HG03097 (cell line): Measurements from ENCODE around the gene MACROH2A1.

Source experiments
- ATAC-seq: cut with Tn5 transposase; IDR thresholded peaks from one replicate; pipeline ENCODE4 v1.9.1; 2021; ENCODE audit not compliant: unreplicated experiment, low FRiP score

Gene MACROH2A1

DNA sequence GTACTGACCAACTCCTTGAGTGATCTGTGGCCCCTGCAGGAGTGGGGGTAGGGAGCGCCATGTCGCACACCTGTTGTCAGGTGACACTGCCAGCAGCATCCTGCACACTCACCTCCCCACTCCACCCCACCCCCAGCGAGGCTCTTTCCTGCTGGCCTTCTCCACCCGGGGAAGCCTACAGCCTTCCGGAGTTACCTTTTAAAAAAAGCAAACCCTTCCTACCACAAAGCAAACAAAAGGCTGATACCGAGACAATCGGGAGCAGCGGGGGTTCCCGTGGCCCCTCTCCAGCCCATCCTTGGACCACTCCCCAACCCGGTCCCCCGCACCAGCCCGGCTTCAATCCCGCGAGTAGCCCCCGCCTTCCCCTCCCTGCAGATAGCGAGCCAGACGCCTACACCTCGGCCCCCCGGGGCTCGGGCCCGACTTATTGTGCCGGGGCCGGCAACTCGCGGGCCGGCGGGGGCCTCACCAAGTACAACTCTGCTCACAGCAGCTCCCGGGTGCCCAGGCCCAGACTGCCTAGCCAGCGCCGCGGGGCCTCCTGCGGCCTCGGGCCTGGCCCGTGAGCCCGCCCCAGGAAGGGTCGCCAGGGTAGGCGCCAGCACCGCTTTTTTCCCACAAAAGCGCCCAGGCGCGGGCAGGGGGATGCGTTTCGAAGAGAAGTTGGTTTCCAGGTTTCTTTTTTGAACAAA, 724 bp downstream of the MACROH2A1 start:
- ATAC-seq, result peak; percentile 28

DNA sequence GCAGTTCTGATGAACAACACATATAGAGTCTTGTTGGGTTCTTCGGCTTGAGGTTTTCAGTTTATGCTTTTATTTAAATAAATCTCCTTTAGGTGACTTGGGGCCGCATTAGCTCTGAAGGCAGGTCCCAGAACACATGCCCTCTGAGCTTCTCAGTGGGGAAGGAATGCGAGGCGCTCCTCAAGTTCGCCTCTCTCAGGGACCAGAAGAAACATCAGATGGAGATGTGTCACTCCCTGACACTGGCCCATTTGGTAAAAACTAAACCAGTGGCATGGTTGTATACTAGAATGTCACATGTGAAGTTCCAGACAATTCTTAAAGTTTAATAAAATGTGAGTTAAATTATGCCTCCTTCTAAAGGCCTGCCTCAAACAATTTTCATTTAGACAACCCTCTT, 1.9 kb downstream of the MACROH2A1 start:
- no peak for ATAC-seq

DNA sequence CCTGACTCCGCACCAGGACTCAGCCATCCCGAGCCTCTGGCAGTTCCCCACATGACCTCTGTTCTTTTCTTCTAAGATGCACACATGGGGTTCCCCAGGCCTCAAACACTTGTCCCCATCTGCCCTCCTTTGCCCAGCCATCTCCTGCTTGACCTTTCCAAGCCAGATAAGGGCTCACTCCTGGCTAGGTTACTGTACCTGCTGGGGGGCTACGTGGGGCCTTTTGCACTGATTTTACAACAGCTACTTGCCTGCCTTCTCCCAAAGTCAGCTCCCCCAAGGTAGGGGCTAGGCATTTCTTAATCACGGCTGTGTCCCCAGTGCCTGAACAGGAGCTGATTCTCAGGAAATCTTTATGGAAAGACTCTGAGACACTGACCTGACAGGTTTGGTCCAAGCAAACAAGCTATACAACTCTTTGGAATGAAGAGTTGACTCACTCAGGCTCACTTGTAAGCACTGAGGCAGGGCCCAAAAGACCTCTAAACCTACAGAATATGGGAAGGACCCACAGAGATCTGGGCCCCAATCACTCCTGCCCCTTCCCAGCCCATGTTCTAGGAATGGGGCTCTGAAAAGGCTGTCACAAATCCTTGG, 2.5 kb downstream of the MACROH2A1 start:
- ATAC-seq, result no peak

DNA sequence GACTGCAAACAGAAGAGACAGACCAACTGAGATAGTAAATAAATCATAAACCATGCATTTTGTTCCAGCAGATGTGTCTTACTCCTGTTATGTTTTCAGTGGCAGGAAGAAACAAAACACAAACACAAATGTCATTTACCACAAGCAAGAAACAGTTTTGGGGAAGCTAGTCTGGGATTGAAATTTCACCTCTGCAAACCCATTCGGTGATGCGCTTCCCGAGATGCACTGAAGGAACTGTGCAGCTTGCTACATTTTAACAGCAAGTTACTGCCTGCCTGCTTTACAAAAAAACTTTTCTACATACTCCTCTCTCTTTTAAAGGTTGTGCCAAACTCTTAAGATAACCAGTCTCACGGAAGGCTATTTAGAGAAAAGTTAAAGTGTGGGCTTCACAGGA, 3.2 kb downstream of the MACROH2A1 start:
- ATAC-seq, result no peak

DNA sequence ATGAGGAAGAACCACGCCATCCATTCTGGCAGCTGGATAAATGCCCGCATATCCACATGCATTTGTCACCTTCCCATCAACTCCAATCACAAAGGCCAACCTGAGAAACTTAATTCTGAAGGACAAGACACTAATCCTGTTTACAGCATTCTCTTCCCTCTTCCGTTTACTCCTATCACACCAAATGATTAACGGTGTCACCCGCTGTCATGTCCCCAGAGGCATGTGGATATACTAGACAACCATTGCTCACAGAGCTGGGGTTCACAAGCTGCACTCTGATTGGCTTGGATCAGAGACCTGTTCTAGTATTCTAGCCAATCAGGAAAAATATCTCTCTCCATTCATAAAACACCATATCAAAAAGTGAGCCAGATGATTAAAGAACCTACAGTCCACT, 3.6 kb downstream of the MACROH2A1 start:
- ATAC-seq, result no peak

DNA sequence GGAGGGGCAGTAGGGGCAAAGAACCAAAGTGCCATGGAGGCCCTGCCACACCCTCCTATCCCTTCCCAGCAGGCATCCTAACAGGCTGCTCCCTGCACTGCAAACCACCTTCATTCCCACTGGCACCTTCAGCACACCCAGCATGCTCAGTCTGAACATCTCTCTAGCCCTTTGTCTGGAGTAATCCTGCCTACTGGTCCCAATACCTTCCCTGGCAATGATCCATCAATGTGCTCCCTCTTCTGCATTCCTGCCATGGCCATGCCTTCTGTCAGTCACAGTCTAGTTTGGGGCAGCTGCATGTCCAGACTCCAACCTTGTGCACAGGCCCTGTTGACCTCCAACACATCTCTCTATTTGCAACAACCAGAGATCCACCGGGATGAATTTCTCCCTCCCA, 4.9 kb downstream of the MACROH2A1 start:
- no peak for ATAC-seq

DNA sequence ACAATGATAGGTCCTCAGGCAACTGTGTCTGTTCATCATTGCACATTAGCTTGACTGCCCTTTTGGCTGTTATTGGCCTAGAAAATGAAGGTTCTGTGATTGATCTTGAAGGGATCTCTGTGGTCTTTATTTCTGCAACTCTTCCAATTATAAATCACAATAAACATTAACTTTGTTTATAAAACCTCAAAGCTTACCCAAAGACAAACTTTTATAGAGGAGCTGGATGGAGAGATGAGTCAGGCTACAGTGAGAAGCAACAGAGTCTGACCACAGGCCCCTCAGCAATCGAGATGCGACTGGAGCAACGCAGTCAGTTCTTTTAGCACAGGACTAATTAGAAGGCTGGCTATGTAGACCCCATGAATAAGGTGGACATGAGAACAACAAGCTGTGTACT, 5.3 kb downstream of the MACROH2A1 start:
- ATAC-seq, result no peak

DNA sequence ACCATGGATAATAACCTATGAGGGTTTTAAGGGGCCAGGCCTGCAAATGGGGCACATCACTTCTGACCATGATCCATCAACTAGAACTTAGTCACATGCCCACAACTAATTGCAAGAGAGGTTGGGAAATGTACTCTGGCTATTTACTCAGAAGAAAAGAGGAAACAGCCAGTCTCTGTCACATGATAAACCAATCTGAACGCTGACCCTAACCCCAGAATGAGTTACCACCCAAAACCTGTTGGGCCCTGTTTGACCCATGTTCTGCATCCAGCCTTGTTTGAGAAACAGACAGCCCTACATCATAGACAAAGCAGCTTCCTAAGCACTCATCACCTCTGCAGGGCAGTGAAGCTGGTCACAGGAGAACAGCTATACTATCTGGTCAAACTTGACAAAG, 5.8 kb downstream of the MACROH2A1 start:
- ATAC-seq, result no peak

DNA sequence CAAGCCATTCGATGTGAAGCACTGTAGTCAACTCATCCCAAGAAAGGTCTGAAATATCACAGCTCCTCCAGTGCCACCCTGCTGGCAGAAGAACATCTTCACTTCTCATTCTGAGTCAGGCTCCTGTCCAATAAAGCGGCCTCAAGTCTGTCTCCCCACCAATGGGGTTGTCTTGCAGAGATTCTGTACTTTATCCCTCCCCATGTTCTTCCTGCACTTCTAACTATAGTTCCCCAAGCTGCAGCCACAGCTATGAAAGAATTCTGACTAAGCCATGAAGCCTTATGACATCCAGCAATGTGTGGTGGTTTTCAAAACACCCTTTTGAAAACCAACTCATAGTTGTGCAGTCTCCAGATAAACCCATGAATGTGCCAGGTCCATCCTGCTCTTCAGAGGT, 6.8 kb downstream of the MACROH2A1 start:
- ATAC-seq, result no peak

DNA sequence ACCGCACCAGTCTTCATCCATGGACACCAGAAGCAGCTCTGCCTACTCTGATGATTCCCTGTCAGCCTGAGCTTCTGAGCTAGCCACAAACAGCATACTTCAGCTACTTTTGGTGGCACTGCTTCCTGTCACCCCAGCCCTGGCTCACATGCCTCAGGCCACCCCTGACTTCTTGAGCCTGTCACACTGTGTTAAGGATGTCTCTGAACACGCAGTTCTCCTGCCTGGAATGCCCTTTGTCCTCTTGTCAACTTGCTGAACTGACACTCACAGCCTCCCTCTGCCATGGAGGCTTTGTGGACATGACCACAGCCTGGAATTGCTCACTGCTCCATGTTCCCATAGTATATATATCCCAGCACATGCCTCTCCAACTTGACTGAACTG, 7.2 kb downstream of the MACROH2A1 start:
- ATAC-seq, result no peak

DNA sequence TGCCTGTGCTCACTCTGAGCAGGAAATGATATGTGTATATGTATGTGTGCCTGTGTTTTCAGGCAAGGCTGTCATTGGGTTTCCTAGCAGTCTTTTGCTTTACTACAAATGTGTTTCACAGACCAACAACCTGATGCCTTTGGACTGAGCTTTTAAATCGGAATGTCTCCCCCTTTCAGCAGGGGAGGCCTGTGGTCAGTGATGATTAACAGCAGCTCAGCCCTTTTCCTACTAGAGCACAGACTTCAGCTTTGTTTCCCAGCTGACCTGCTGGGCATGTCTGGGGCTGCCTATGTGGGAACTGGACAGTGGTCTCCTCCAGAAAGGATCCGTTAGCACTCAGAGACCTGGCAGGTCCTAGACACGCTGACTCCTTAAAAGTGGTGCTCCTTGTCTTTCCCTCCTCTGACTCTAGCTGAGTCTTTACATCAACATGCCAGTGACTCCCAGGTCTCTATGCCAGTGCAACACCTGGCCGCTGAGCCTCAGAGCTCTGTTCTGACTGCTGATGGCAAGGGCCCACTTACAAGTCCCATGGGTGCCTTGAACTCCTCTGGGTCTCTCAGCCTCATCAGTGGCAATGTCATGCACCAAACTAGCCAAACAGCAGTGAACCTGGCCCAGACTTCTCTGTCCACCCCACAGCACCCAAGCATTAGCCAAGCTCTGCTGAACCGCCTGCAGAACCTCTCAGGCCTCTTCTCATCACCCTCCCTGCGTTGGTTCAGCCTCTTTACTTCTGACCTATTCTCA, 7.7 kb downstream of the MACROH2A1 start:
- no peak for ATAC-seq

DNA sequence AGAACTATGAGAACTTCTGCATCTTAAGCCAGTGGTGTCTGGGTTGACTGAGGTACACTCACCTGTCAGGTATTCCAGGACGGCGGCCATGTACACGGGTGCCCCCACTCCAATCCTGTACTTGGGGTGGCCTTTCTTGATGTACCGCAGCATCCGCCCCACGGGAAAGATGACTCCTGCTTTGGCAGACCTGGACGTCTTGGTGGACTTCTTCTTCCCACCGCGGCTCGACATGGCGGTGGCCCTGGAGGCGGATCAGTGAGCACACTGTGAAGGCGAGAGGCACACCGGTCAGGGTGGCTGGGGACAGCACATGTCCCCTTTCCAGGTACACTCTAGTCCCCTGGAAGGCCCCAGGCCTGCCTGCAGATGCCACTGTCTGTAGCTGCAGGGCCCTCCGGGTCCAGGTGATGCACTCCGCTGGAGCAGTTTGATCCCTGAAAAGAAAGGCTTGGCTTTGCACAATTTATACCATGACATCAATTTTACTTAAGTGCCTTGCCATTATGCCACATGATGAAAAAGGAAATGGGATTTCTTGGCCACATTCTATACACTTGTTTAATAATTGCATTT, 10.1 kb downstream of the MACROH2A1 start:
- ATAC-seq, result no peak

DNA sequence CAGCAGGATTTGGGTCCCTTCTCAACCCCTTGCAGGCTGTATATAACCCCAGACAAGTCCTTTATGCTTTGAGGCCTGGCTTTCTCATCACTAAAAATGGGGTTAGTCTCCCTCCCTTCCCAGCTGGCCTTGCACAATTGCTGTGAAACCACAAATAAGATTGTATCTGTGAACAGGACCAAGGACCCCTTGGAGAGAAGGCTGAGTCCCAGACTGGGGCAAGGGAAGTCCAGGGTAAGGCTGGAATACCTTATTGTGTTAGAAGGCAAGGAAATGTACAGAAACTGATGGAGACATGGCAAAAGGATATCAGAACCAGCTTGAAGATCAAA, 11.4 kb downstream of the MACROH2A1 start:
- ATAC-seq, result no peak

DNA sequence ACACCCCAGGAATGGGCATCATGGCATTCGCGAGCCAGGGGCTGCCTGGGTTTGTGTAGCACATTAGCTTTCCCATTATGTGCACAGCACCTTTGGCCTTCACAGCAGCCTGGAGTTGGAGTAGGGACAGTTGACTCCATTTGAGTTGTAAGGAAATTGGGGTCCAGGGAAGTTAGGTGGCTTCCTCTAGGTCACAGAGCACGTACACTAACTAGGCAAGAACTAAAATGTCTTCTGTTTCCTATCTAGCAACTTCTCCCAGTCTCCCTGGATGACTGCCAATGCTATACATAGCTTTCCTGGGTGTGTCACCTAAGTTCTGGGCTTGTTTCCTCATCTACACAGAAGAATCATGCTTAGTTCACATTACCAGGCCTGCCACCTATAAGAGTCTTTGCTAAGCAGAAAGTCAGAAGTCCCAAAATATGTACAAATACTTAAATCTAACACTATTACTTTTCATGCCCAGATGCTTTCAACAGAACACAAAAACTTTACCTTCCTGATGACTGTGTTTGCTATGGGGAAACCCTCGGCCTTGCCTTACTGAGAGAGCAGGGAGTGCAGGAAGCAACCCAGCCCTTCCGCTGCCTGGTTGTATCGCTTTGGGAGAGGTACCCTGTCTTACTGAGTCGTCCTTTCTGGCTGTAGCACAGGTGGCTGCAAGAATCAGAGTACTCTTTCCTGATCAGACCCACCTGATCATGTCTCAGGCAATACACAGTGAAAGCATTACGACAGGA, 12.0 kb downstream of the MACROH2A1 start:
- ATAC-seq, result no peak

DNA sequence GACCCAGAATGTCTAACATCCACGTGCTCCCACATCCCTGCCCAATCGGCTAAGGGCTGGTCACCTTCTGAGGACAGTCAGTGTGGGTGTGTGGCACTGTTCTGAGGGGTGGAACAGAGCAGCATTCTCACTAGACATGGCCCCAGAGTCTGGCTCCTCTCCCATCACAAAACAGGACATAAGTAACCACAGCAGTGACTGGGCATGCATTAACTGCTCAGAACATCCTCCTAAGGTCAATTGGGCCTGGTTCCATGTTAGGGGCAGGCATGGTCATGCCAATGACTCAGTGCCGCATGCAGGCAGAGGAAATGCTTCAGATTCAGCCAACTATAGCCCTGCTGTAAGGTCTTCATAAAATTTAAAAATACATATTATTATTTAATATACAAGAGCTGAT, 12.9 kb downstream of the MACROH2A1 start:
- no peak for ATAC-seq

DNA sequence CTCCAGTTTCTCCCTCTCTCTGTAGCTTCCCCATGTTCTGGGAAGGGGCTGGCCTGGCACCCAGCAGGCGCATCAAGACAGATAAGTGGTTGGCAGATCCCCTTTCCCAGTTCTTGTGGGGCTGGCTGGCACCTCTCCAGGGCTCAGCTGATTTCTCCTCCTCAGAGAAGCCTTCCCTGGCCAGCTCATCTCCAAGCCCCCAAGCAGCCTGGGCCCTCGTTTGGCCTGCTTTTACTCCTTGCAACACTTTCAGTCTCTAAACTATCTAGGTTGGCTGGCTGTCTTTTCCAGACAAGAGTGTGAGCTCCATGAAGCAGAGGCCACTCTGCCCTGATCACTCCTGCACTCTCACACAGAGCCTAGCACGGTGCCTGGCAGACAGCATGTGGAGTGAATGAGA, 13.5 kb downstream of the MACROH2A1 start:
- ATAC-seq, result no peak

DNA sequence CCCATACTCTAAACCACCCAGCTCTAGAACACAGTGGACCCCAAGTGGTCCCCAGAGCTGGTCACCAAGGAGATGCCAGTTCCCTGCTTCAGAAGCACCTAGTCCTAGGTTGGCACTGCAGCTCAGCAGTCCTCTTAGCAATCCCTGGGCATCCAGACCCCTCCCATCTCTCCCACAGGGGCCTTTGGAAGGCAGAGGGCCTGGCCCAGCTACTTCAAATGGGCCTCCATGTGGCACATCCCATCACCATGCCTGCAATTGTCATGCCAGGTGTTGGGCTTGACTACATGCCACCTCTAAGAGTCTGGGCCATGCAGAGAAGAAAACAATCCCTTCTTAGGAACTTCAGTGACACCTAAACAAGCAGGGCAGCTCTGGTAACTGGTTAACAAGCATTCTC, 14.1 kb downstream of the MACROH2A1 start:
- ATAC-seq, result no peak

DNA sequence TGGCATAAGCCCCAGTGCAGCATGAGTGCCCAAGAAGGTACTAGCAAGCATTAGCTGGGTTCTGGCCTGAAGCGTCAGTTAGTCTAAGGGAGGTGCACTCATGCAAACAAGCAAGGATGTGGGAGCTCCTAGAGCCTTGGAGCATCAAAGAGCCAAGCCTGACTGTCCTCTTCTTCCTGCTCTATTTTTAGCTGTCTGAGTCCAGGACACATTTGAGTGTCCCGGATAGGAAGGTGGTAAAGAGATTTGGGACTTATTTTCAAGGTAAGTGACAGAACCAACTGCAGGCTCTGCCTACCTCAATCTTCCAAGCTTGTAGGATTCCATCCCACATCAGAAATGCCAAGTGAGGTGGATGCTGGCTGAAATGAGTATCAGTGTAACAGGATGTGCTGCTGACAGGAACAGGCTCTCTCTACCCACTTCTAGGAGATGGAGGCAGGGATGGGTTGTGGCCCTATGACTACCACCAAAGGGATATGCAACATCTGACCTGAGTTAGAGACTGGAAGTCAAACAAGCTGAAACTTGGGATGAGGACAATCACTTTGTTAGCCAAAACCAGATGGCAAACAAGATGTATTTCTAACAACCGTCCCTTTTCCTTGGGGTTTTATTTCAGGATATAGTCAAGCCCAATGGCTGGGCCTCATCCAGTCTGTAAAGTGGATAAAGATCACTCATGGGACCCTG, 15.1 kb downstream of the MACROH2A1 start:
- ATAC-seq, result no peak

DNA sequence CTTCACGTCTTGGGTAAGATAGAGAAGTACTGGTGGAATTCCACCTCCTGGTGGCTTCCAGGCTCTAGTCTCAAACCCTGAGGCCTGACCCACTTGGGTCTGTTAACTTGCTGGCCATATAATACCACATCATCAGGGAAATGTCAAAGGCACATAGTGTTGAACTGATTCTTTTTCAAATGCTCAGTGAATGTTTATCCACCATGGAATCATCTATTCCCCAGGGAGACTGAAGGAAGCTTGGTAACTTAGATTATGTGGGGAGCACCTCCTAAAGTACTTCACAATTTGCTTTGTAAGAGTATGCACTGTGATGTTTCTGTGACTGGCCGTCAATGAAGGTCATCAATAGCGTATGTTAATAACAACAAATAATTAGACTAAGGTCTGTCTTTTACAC, 16.1 kb downstream of the MACROH2A1 start:
- ATAC-seq, result no peak

DNA sequence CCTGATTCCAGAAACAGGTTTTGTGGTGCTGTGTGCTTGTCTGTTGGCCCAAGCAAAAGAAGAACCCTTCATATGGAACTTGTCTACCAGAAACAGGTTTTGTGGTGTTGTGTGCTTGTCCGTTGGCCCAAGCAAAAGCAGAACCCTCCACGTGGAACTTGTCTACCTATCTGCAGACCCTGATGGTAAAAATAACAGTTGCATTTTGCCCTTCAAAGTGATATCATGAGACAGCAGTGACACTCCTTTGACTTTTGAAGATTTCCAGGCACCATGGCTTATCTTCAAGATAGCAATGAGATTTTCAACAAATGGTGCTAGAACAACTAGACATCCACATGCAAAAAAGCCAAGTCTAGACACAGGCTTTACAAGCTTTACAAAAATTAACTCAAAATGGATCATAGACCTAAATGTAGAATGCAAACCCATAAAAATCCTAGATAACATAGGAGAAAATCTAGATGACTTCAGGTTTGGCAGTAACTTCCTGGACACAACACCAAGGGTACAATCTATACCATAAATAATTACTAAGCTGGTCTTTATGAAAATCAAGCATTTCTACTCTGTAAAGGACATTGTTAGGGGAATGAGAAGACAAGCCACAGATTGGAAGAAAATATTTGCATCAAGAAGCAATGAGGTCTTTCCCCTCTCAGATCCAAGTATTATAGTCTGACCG, 16.8 kb downstream of the MACROH2A1 start:
- no peak for ATAC-seq
